HL-60 (cell line): ENCODE results near the gene ANKRD53.

Source experiments
- DNase-seq, 2 experiments: peaks; one replicate each; pipeline ENCODE4 v3.0.0-alpha.2; 2010 to 2020; ENCODE audit warnings: low read depth in 1 of 2, low spot score in 1 of 2
- H3K27ac ChIP-seq: fragments of 250-450 bp; sonication (Bioruptor Pico); replicated peaks from 2 replicates; pipeline ENCODE4 v1.5.1; 2020; ENCODE audit warnings: mild to moderate bottlenecking, moderate library complexity
- H3K27me3 ChIP-seq: fragments of 250-450 bp; sonication (Bioruptor Pico); 2 replicates; pipeline ENCODE4 v1.5.1; 2021; ENCODE audit warnings: mild to moderate bottlenecking, moderate library complexity; ENCODE audit not compliant: insufficient read depth, poor library complexity, severe bottlenecking
- H3K4me3 ChIP-seq: replicated peaks from 2 replicates; pipeline ENCODE4 v1.5.1; 2011; ENCODE audit warnings: mild to moderate bottlenecking, control low read depth, low read length; ENCODE audit not compliant: insufficient read depth
- GABPA ChIP-seq: IDR thresholded peaks from 2 replicates; pipeline ENCODE4 v1.6.1; 2012; ENCODE audit warnings: low read depth
- POLR2AphosphoS5 ChIP-seq: IDR thresholded peaks from 2 replicates; pipeline ENCODE4 v1.6.1; 2012; ENCODE audit warnings: low read depth
- SPI1 ChIP-seq: IDR thresholded peaks from 2 replicates; pipeline ENCODE4 v1.6.1; 2012; ENCODE audit warnings: low read depth, mild to moderate bottlenecking, borderline replicate concordance
- TF ChIP-seq, protein P1 (sequence below): IDR thresholded peaks from one replicate; pipeline ENCODE4 v1.5.1; 2011; ENCODE audit warnings: low read length, control low read depth, inconsistent platforms; ENCODE audit not compliant: insufficient read depth
- TF ChIP-seq, protein P2 (sequence below): IDR thresholded peaks from 2 replicates; pipeline ENCODE4 v1.6.1; 2012; ENCODE audit warnings: low read depth; ENCODE audit not compliant: insufficient replicate concordance

Gene ANKRD53

DNA sequence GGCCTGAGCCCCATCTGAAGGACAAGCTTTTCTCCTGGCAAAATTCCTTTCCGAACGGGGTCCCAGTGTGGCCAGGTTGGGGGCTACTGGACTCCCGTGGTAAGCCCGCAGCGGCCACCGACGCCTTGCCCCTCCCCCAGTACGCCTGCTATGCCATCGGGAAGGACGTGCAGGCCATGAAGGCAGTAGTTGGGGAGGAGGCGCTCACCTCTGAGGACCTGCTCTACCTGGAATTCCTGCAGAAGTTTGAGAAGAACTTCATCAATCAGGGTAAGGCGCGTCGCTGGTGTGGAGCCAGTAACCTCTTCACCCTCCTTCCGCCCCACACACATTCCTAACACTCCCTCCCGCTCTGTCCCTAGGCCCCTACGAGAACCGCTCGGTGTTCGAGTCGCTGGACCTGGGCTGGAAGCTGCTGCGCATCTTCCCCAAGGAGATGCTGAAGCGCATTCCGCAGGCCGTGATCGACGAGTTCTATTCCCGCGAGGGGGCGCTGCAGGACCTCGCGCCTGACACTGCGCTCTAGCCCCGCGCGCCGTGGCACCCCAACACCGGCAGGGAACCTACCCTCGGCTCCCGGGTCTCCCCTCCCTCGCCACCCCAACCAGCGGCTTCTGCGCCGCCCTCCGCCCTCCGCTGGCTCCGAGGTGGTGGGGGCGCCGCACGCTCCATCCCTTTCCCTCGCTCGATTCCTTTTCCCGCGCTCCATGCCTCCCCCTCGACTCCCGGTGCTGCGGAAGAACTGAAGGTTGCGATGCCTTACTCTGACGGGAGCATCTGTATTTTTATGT lies 13.6 kb upstream of the ANKRD53 start:
- no peak overlapping the region for H3K27ac ChIP-seq
- H3K4me3 ChIP-seq = peak overlapping the region; percentile 50
- peak in 1 of 2 experiments; percentile 56 for DNase-seq
- TF ChIP-seq, protein P1, sequence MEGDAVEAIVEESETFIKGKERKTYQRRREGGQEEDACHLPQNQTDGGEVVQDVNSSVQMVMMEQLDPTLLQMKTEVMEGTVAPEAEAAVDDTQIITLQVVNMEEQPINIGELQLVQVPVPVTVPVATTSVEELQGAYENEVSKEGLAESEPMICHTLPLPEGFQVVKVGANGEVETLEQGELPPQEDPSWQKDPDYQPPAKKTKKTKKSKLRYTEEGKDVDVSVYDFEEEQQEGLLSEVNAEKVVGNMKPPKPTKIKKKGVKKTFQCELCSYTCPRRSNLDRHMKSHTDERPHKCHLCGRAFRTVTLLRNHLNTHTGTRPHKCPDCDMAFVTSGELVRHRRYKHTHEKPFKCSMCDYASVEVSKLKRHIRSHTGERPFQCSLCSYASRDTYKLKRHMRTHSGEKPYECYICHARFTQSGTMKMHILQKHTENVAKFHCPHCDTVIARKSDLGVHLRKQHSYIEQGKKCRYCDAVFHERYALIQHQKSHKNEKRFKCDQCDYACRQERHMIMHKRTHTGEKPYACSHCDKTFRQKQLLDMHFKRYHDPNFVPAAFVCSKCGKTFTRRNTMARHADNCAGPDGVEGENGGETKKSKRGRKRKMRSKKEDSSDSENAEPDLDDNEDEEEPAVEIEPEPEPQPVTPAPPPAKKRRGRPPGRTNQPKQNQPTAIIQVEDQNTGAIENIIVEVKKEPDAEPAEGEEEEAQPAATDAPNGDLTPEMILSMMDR = peak; percentile 76
- TF ChIP-seq, protein P2, sequence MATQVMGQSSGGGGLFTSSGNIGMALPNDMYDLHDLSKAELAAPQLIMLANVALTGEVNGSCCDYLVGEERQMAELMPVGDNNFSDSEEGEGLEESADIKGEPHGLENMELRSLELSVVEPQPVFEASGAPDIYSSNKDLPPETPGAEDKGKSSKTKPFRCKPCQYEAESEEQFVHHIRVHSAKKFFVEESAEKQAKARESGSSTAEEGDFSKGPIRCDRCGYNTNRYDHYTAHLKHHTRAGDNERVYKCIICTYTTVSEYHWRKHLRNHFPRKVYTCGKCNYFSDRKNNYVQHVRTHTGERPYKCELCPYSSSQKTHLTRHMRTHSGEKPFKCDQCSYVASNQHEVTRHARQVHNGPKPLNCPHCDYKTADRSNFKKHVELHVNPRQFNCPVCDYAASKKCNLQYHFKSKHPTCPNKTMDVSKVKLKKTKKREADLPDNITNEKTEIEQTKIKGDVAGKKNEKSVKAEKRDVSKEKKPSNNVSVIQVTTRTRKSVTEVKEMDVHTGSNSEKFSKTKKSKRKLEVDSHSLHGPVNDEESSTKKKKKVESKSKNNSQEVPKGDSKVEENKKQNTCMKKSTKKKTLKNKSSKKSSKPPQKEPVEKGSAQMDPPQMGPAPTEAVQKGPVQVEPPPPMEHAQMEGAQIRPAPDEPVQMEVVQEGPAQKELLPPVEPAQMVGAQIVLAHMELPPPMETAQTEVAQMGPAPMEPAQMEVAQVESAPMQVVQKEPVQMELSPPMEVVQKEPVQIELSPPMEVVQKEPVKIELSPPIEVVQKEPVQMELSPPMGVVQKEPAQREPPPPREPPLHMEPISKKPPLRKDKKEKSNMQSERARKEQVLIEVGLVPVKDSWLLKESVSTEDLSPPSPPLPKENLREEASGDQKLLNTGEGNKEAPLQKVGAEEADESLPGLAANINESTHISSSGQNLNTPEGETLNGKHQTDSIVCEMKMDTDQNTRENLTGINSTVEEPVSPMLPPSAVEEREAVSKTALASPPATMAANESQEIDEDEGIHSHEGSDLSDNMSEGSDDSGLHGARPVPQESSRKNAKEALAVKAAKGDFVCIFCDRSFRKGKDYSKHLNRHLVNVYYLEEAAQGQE = no peak
- H3K27me3 ChIP-seq = peaks cover 7% of the 10 kb centered on the region

DNA sequence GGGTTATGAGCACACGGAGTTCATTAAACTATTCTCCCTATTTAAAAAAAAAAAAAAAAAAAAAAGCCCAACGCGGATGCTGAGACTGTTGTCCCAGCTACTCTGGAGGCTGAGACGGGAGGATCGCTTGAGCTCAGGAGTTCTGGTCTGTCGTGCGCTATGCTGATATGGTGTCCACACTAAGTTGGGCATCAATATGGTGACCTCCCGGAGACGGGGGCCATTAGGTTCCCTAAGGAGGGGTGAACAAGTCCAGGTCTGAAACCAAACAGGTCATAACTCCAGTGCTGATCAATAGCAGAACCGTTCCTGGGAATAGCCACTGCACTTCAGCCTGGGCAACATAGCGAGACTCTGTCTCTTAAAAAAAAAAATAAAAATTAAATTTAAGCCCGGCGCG lies 12.9 kb upstream of the ANKRD53 start:
- no peak for DNase-seq
- no peak overlapping the region for H3K4me3 ChIP-seq
- H3K27ac ChIP-seq = no peak overlapping the region
- peaks cover 7% of the 10 kb centered on the region for H3K27me3 ChIP-seq
- TF ChIP-seq, protein P2 = no peak
- no peak for TF ChIP-seq GABPA
- TF ChIP-seq SPI1 = no peak
- TF ChIP-seq, protein P1 = no peak
- TF ChIP-seq POLR2AphosphoS5 = no peak

DNA sequence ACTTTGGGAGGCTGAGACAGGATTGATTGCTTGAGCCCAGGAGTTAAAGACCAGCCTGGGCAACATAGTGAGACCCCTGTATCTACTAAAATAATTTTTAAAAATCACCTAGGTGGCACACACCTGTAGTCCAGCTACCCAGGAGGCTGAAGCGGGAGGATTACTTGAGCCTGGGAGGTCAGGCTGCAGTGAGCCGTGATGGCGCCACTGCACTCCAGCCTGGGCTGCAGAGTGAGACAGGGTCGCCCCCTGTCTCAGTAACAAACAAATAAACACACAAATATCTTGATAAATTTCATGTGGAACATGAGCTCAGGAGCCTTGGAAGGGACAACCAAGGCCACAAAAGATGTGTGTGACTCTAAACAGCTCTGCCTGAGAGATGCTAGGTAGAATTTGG lies 11.7 kb upstream of the ANKRD53 start:
- TF ChIP-seq, protein P1 = no peak
- TF ChIP-seq GABPA (no peak), POLR2AphosphoS5 (no peak)
- TF ChIP-seq, protein P2 = no peak
- Histone ChIP-seq H3K4me3 (no peak overlapping the region), H3K27me3 (peaks cover 7% of the 10 kb centered on the region), H3K27ac (no peak overlapping the region)
- no peak for DNase-seq
